ENCODE measurements around the gene FAXDC2. TPM values are rescaled to one million over a fixed set of nuclear protein-coding genes. Genes with fewer than 3 reads are reported as not detected.

FAXDC2 gene
- total RNA-seq, 4 donors from 2014 or later = 25.8 to 126 (median 29.1) TPM

DNA sequence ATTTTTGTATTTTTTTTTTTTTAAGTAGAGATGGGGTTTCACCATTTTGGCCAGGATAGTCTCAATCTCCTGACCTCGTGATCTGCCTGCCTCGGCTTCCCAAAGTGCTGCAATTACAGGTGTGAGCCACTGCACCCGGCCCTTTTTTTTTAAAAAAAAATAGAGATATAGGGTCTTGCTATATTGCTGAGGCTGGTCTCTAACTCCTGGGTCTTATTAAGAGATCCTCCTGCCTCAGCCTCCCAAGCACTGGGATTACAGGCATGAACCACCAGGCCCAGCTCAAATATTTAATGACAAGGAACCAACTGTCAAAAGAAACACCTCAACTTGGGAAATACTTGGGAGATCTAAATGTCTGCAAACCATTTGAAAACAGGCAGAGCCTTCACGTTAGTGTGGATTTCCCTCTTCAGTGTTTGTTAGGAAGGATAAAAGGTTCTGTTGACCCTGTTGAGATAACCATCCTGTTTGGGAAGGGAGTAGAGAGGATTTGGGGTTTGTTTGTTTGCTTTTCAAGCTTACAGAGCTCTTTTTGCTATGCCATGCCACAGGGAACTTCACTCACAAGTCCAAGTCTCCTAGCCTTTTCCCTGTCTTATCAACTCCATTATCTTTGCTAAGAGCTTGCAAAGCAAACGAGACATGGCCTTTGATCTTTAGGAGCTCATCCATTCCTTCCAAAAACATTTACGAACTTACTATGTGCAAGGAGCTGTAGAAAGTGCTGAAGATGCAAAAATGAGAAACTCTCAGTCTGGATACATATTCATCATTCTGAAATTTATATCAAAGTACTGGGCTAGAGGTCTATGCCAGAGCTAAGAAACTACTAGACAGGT lies 7.5 kb downstream of the FAXDC2 start:
- no peak overlapping the region for H3K4me3 ChIP-seq
- intact Hi-C loops (cut with DNase I; ENCODE audit: low total_unique reads) = no loop called here
- H3K9me3 ChIP-seq = no peaks in the 10 kb centered on the region
- H3K27ac ChIP-seq = no peak overlapping the region
- no peaks in the 10 kb centered on the region for H3K27me3 ChIP-seq
- H3K4me1 ChIP-seq = no peaks in the 10 kb centered on the region
- no peaks in the 10 kb centered on the region for H3K36me3 ChIP-seq
- no peak for DNase-seq
- TF ChIP-seq CTCF (IDR thresholded peaks at IDR 0.05) (no peak), POLR2A (IDR thresholded peaks at IDR 0.05) (no peak)

- H3K4me1 ChIP-seq = no peaks in the 10 kb centered on the region
- no peaks in the 10 kb centered on the region for H3K9me3 ChIP-seq
- H3K27me3 ChIP-seq = no peaks in the 10 kb centered on the region
- no peak overlapping the region for H3K4me3 ChIP-seq
- no peak for TF ChIP-seq CTCF (IDR thresholded peaks at IDR 0.05)
- no peak for TF ChIP-seq POLR2A (IDR thresholded peaks at IDR 0.05)
- H3K27ac ChIP-seq = no peak overlapping the region
- DNase-seq = no peak
- intact Hi-C loops (cut with DNase I; ENCODE audit: low total_unique reads) = no loop called here
- H3K36me3 ChIP-seq = no peaks in the 10 kb centered on the region
Measured at GRCh38 chr5:154841273-154841661, 9.1 kb downstream of the FAXDC2 start.

DNA sequence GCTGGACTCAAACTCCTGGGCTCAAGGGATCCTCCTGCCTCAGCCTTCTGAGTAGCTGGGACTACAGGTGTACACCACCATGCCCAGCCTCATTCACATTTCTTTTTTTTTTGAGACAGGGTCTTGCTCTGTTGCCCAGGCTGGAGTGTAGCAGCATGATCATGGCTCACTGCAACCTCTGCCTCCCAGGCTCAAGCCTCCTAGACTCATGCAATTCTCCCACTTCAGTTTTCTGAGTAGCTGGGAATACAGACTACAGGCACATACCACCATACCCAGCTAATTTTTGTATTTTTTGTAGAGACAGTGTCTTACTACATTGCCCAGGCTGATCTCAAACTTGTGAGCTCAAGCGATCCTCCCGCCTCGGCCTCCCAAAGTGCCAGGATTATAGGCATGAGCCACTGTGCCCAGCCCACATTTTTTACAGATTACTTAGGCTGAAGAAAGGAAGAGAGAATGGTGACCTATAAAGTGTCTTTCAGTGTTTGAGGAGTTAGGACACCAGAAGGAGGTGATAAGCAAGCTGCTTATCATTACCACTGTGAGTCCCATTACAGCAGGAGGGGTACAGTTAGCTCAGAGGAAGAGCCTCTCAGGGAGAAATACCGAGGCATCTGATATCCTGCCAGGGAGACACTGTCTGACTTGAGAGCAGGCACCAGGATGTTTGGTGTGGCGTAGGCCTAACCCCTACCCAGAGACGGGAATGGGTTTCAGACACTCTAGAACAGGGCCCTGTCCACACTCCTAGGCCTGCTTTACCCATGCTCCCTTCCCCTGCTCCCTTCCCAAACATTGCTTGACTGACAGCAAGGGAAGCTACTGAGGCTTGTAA lies 9.7 kb downstream of the FAXDC2 start:
- DNase-seq = no peak
- intact Hi-C loops (cut with DNase I; ENCODE audit: low total_unique reads) = no loop called here
- Histone ChIP-seq H3K4me3 (no peak overlapping the region), H3K9me3 (no peaks in the 10 kb centered on the region), H3K36me3 (no peaks in the 10 kb centered on the region), H3K4me1 (no peaks in the 10 kb centered on the region), H3K27ac (no peak overlapping the region), H3K27me3 (no peaks in the 10 kb centered on the region)
- no peak for TF ChIP-seq CTCF (IDR thresholded peaks at IDR 0.05)
- no peak for TF ChIP-seq POLR2A (IDR thresholded peaks at IDR 0.05)

DNA sequence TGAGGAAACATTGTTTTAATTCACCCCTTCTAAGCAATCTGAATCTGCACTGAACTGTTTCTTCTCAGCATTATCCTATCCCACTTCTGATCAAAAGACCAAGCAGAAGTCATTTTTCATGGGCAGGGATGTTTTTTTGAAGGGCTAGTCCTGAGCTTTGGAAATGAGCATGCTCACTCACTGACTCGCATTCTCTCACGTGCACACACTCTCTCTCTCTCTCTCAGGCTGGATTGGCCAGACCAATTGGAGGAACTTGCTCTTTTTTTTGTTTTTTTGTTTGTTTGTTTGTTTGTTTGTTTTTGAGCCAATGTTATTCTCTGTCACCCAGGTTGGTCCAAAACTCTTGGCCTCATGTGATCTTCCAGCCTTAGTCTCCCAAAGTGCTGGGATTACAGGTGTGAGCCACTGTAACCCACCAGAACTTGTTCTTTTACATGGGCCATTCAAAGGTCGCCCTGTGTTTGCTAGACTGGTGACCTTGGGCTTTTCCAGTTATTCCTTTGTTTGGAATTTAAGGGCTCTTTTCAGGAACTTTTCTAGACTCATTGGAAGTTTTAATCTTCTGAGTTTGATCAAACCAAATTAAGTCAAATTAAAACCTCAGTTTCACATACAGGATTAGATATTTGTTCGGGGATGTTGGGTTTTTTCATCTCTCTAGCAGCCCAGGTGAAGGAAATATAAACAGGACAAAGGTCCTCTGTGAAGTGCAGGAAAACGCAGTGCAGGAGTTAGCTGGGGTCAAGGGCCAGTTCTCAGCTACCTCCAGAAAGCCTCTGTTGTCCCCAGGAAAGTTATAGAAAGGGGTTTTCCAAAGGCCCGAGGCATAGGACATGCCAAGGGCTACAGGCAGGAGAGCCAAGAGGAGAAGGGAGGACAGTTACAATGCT lies 13.1 kb downstream of the FAXDC2 start:
- H3K4me1 ChIP-seq = no peaks in the 10 kb centered on the region
- H3K9me3 ChIP-seq = no peaks in the 10 kb centered on the region
- H3K36me3 ChIP-seq = no peaks in the 10 kb centered on the region
- intact Hi-C loops (cut with DNase I; ENCODE audit: low total_unique reads) = no loop called here
- H3K27ac ChIP-seq = no peak overlapping the region
- H3K4me3 ChIP-seq = no peak overlapping the region
- TF ChIP-seq POLR2A (IDR thresholded peaks at IDR 0.05) = no peak
- no peak for TF ChIP-seq CTCF (IDR thresholded peaks at IDR 0.05)
- no peaks in the 10 kb centered on the region for H3K27me3 ChIP-seq
- DNase-seq = no peak

Data from uterus (tissue), 4 donors.